Naive thymus-derived CD4-positive, alpha-beta T cell (primary cell): ENCODE results near the gene MBTPS1. TPM values are rescaled to one million over a fixed set of nuclear protein-coding genes. Genes with fewer than 3 reads are reported as not detected.

Experiments used
- ATAC-seq: fragments of 150-1000 bp; cut with Tn5 transposase; 2 replicates; pipeline ENCODE4 v1.10.0; 2021; ENCODE audit warnings: mild to moderate bottlenecking, moderate library complexity
- CTCF ChIA-PET: fragments of 350-600 bp; sonication (Branson Sonifier 250); formaldehyde crosslinking; loops from one replicate; lab custom pipeline; 2021; ENCODE audit warnings: antibody characterized with exemption; lab: Charles Lee
- POLR2A ChIA-PET: fragments of 350-600 bp; sonication (Branson Sonifier 250); formaldehyde crosslinking; loops from one replicate; lab custom pipeline; 2021; ENCODE audit warnings: antibody characterized with exemption, inconsistent platforms; lab: Charles Lee
- DNase-seq, 9 donors: peaks; one replicate each; pipeline versions ENCODE4 v3.0.0 to v3.0.0-alpha.2; 2020 to 2022; ENCODE audit warnings: mixed read lengths in 1 of 9
- H3K27ac ChIP-seq: one replicate; pipeline ENCODE4 v1.7.0; 2013; ENCODE audit warnings: mild to moderate bottlenecking, low read depth, low read length, moderate library complexity
- H3K27me3 ChIP-seq, 2 donors: one replicate each; pipeline ENCODE4 v1.7.0; 2013; ENCODE audit warnings: low read length in 2 of 2, mild to moderate bottlenecking in 2 of 2, moderate library complexity in 2 of 2; ENCODE audit not compliant: control insufficient read depth in 2 of 2, insufficient read depth in 2 of 2
- H3K36me3 ChIP-seq, 3 experiments: 1 replicate in 2 of 3; 2 replicates in 1 of 3; pipeline ENCODE4 v1.7.0; 2013; ENCODE audit warnings: low read length in 3 of 3, mild to moderate bottlenecking in 3 of 3, moderate library complexity in 1 of 3; ENCODE audit not compliant: insufficient read depth in 3 of 3, control insufficient read depth in 2 of 3
- H3K4me1 ChIP-seq, 2 donors: one replicate each; pipeline ENCODE4 v1.7.0; 2013; ENCODE audit warnings: low read length in 2 of 2, mild to moderate bottlenecking in 2 of 2, moderate library complexity in 1 of 2; ENCODE audit not compliant: control insufficient read depth in 2 of 2, insufficient read depth in 2 of 2
- H3K4me3 ChIP-seq: 2 replicates; pipeline ENCODE4 v1.7.0; 2013; ENCODE audit warnings: mild to moderate bottlenecking, low read length
- H3K9me3 ChIP-seq, 3 experiments: 1 replicate in 2 of 3; 2 replicates in 1 of 3; pipeline ENCODE4 v1.7.0; 2013; ENCODE audit warnings: low read length in 3 of 3; ENCODE audit not compliant: control insufficient read depth in 2 of 3
- H3K27ac Mint-ChIP-seq, 9 donors: one replicate each; pipeline ENCODE4 v1.8.0; 2020 to 2022; ENCODE audit warnings: mixed read lengths in 9 of 9, mild to moderate bottlenecking in 8 of 9, moderate library complexity in 5 of 9, inconsistent platforms in 2 of 9
- H3K27me3 Mint-ChIP-seq, 5 donors: one replicate each; pipeline ENCODE4 v1.8.0; 2021 to 2022; ENCODE audit warnings: mixed read lengths in 5 of 5, mild to moderate bottlenecking in 1 of 5
- H3K36me3 Mint-ChIP-seq, 5 donors: one replicate each; pipeline ENCODE4 v1.8.0; 2020 to 2022; ENCODE audit warnings: mixed read lengths in 5 of 5, mild to moderate bottlenecking in 3 of 5, inconsistent platforms in 1 of 5
- H3K4me1 Mint-ChIP-seq, 7 donors: one replicate each; pipeline ENCODE4 v1.8.0; 2020 to 2022; ENCODE audit warnings: mixed read lengths in 7 of 7, mild to moderate bottlenecking in 3 of 7, inconsistent platforms in 1 of 7
- H3K4me3 Mint-ChIP-seq, 10 donors: one replicate each; pipeline ENCODE4 v1.8.0; 2020 to 2022; ENCODE audit warnings: mild to moderate bottlenecking in 10 of 10, mixed read lengths in 10 of 10, moderate library complexity in 6 of 10, inconsistent platforms in 2 of 10
- H3K9me3 Mint-ChIP-seq, 11 donors: one replicate each; pipeline ENCODE4 v1.8.0; 2020 to 2022; ENCODE audit warnings: mixed read lengths in 11 of 11, mild to moderate bottlenecking in 4 of 11, inconsistent platforms in 1 of 11, moderate library complexity in 1 of 11
- intact Hi-C, 2 donors: fragments of 100-400 bp; cut with micrococcal nuclease; formaldehyde crosslinking; loops; one replicate each; pipeline ENCODE4 v1.15.1; 2023
- polyA plus RNA-seq, 2 donors: library from polyadenylated mRNA; unstranded; fragments of 300-500 nt; fragmentation: Illumina TruSeq; gene quantifications; one replicate each; pipeline ENCODE4 v1.2.3, GENCODE V29; 2021
- total RNA-seq, 6 experiments: library from RNA in 5 of 6; stranded (reverse) in 5 of 6; gene quantifications; 1 replicate in 5 of 6; 2 replicates in 1 of 6; pipeline ENCODE4 v1.2.3 and lab custom pipeline; 2021 to 2026

The MBTPS1 gene
- total and polyA plus RNA-seq, 7 experiments from 2014 or later, result 48.6 to 157 (median 111) TPM

GRCh38 chr16:84054916-84055315, 61.8 kb downstream of the MBTPS1 start:
- no peaks in the 10 kb centered on the region for H3K27me3 Mint-ChIP-seq
- no peak overlapping the region for H3K4me3 ChIP-seq
- ChIA-PET POLR2A (no interaction called here), CTCF (no interaction called here)
- H3K27ac Mint-ChIP-seq, result peak overlapping the region in 1 of 9 donors; percentile 18
- H3K27me3 ChIP-seq, result no peaks in the 10 kb centered on the region
- H3K9me3 Mint-ChIP-seq, result no peaks in the 10 kb centered on the region
- H3K36me3 Mint-ChIP-seq, result peaks cover 16 to 76% (median 33%) of the 10 kb centered on the region in 5 donors
- DNase-seq, result no peak
- H3K27ac ChIP-seq, result no peak overlapping the region
- no peak overlapping the region for H3K4me3 Mint-ChIP-seq
- intact Hi-C loops, result no loop called here
- peaks cover 13 to 87% (median 26%) of the 10 kb centered on the region in 3 experiments for H3K36me3 ChIP-seq
- no peaks in the 10 kb centered on the region for H3K4me1 ChIP-seq
- peaks cover 0 to 2% (median 0%) of the 10 kb centered on the region in 7 donors for H3K4me1 Mint-ChIP-seq
- no peak for ATAC-seq
- no peaks in the 10 kb centered on the region for H3K9me3 ChIP-seq

- ATAC-seq (no peak), DNase-seq (no peak)
- H3K9me3 ChIP-seq, result no peaks in the 10 kb centered on the region
- H3K4me1 ChIP-seq, result no peaks in the 10 kb centered on the region
- CTCF ChIA-PET, result no interaction called here
- Mint-ChIP-seq H3K27me3 (no peaks in the 10 kb centered on the region), H3K4me1 (peaks cover 0 to 2% (median 0%) of the 10 kb centered on the region in 7 donors), H3K4me3 (no peak overlapping the region), H3K9me3 (no peaks in the 10 kb centered on the region), H3K27ac (peak overlapping the region in 1 of 9 donors; percentile 18), H3K36me3 (peaks cover 16 to 72% (median 28%) of the 10 kb centered on the region in 5 donors)
- H3K4me3 ChIP-seq, result no peak overlapping the region
- H3K27ac ChIP-seq, result no peak overlapping the region
- peaks cover 13 to 87% (median 21%) of the 10 kb centered on the region in 3 experiments for H3K36me3 ChIP-seq
- intact Hi-C loops, result no loop called here
- no peaks in the 10 kb centered on the region for H3K27me3 ChIP-seq
- POLR2A ChIA-PET, result no interaction called here
These were observed 62.5 kb downstream of the MBTPS1 start for GRCh38 chr16:84054271-84054670.

- Histone ChIP-seq H3K27ac (no peak overlapping the region), H3K36me3 (peaks cover 13 to 87% (median 20%) of the 10 kb centered on the region in 3 experiments), H3K4me3 (no peak overlapping the region), H3K9me3 (no peaks in the 10 kb centered on the region), H3K27me3 (no peaks in the 10 kb centered on the region), H3K4me1 (no peaks in the 10 kb centered on the region)
- Mint-ChIP-seq H3K27me3 (no peaks in the 10 kb centered on the region), H3K4me3 (peak overlapping the region in 1 of 10 donors; percentile 23), H3K27ac (no peak overlapping the region), H3K36me3 (peaks cover 17 to 70% (median 25%) of the 10 kb centered on the region in 5 donors), H3K4me1 (peaks cover 0 to 2% (median 0%) of the 10 kb centered on the region in 7 donors), H3K9me3 (no peaks in the 10 kb centered on the region)
- DNase-seq (no peak), ATAC-seq (no peak)
- ChIA-PET CTCF (interaction anchor here (0.6 kb wide), 1 partner anchor 10 kb away, joined by 3 read pairs; no protein-coding TSS in a partner anchor), POLR2A (no interaction called here)
- intact Hi-C loops, result no loop called here
These were observed 63.5 kb downstream of the MBTPS1 start for GRCh38 chr16:84053237-84053636.

- H3K4me1 Mint-ChIP-seq, result peaks cover 0 to 2% (median 0%) of the 10 kb centered on the region in 7 donors
- H3K27me3 Mint-ChIP-seq, result no peaks in the 10 kb centered on the region
- POLR2A ChIA-PET, result no interaction called here
- no peak for DNase-seq
- ATAC-seq, result no peak
- no peaks in the 10 kb centered on the region for H3K27me3 ChIP-seq
- no peaks in the 10 kb centered on the region for H3K9me3 Mint-ChIP-seq
- no peak overlapping the region for H3K27ac Mint-ChIP-seq
- no peaks in the 10 kb centered on the region for H3K4me1 ChIP-seq
- CTCF ChIA-PET, result interaction anchor here (0.7 kb wide), 1 partner anchor 13 kb away, joined by 3 read pairs; no protein-coding TSS in a partner anchor
- H3K36me3 Mint-ChIP-seq, result peaks cover 17 to 61% (median 22%) of the 10 kb centered on the region in 5 donors
- intact Hi-C loops, result no loop called here
- no peaks in the 10 kb centered on the region for H3K9me3 ChIP-seq
- H3K4me3 Mint-ChIP-seq, result no peak overlapping the region
- H3K27ac ChIP-seq, result no peak overlapping the region
- H3K4me3 ChIP-seq, result no peak overlapping the region
- peaks cover 11 to 77% (median 13%) of the 10 kb centered on the region in 3 experiments for H3K36me3 ChIP-seq
These were observed 64.6 kb downstream of the MBTPS1 start for GRCh38 chr16:84052071-84052622.

- no peak overlapping the region for H3K27ac Mint-ChIP-seq
- Histone ChIP-seq H3K27me3 (no peaks in the 10 kb centered on the region), H3K4me1 (no peaks in the 10 kb centered on the region), H3K36me3 (peaks cover 9 to 60% (median 10%) of the 10 kb centered on the region in 3 experiments), H3K27ac (no peak overlapping the region), H3K9me3 (no peaks in the 10 kb centered on the region), H3K4me3 (no peak overlapping the region)
- DNase-seq, result no peak
- CTCF ChIA-PET, result no interaction called here
- POLR2A ChIA-PET, result interaction anchor here (0.7 kb wide), 1 partner anchor 16 kb away, joined by 3 read pairs; no protein-coding TSS in a partner anchor
- H3K27me3 Mint-ChIP-seq, result no peaks in the 10 kb centered on the region
- peaks cover 0 to 2% (median 0%) of the 10 kb centered on the region in 7 donors for H3K4me1 Mint-ChIP-seq
- peaks cover 14 to 45% (median 16%) of the 10 kb centered on the region in 5 donors for H3K36me3 Mint-ChIP-seq
- no peak for ATAC-seq
- intact Hi-C loops, result no loop called here
- no peak overlapping the region for H3K4me3 Mint-ChIP-seq
- no peaks in the 10 kb centered on the region for H3K9me3 Mint-ChIP-seq
These were observed 66.4 kb downstream of the MBTPS1 start for GRCh38 chr16:84050316-84050715.

GRCh38 chr16:84049403-84050060, 67.2 kb downstream of the MBTPS1 start:
- no peak overlapping the region for H3K27ac Mint-ChIP-seq
- peaks cover under 1 to 7% (median 2%) of the 10 kb centered on the region in 5 donors for H3K27me3 Mint-ChIP-seq
- ChIA-PET CTCF (no interaction called here), POLR2A (no interaction called here)
- no peaks in the 10 kb centered on the region for H3K9me3 Mint-ChIP-seq
- DNase-seq (no peak), ATAC-seq (no peak)
- peaks cover 14 to 40% (median 16%) of the 10 kb centered on the region in 5 donors for H3K36me3 Mint-ChIP-seq
- intact Hi-C loops, result no loop called here
- no peak overlapping the region for H3K4me3 Mint-ChIP-seq
- Histone ChIP-seq H3K36me3 (peaks cover 9 to 52% (median 10%) of the 10 kb centered on the region in 3 experiments), H3K27me3 (no peaks in the 10 kb centered on the region), H3K9me3 (no peaks in the 10 kb centered on the region), H3K4me1 (no peaks in the 10 kb centered on the region), H3K4me3 (no peak overlapping the region), H3K27ac (no peak overlapping the region)
- peaks cover 0 to 2% (median 0%) of the 10 kb centered on the region in 7 donors for H3K4me1 Mint-ChIP-seq
